SHP77 treated with DMSO at 0.1 percent for 48 hours (cell line): ENCODE results near the gene GALE.
A peak's percentile ranks its signal among the peaks of the same experiment; 100 is the strongest.
"Not testable (repeated sequence)": the region's sequence is repeated elsewhere in the genome, so short reads cannot be mapped to it uniquely, and the experiment has no call there.

Experiments
- DNase-seq: peaks from one replicate; lab custom pipeline; 2025; lab: John Stamatoyannopoulos, UW

Gene GALE

DNA sequence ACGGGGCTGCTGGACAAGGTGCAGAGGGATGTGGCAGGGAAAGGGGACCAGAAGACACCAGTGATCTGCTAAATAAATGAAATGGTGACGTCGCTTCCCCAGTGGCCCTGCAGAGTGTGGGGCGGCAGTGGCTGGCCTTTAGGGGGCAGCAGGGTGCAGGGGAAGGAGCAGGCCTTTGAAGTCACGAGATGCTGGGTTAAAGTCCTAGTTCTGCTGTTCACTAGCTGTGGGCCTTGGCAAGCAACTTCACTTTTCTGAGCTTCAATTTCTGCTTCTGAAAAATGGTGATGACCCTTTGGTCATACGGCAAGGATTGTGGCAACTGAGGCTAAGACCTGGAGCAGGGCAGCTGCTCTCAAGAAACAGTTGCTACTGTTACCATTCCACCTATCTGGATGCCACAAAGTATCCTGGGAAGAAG lies 9.2 kb upstream of the GALE start:
- DNase-seq, result peak; percentile 72

DNA sequence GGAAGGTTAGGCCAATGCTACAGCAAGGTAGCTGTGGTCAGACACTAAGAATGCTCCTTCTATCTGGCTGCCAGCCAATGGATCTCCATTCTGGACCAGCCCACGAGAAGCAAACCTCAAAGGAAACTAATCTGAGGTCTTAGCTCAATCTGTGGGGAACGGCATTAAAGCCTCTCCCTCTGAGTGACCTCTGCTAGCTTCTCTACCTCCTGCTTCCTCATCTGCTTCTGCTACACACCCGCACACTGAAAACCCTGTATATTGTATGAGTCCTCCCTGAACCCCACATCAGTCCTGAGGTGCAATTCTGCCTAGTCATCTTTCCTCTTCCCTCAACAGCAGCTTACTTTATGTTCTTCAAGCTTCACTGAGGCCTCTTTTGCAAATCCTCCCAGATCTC lies 6.9 kb upstream of the GALE start:
- DNase-seq, result no peak

DNA sequence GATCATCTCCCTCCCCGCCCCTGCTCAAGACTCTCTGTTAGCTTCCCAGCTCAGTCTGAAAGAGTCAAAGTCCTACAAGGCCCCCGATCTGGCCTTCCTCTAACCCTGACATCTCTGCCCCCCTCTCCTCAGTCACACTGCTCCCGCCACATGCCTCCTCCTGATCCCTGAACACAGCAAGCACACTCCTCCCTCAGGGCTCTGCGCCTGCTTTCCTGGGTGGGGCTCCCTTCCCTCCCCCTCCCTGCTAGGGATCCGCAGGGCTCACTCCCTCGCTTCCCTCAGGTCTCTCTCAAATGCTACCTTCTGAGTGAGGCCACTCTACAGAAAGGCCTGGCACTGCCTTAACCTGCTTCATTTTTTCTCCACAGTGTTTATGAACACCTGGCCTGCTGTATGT lies 5.7 kb upstream of the GALE start:
- DNase-seq, result no peak

DNA sequence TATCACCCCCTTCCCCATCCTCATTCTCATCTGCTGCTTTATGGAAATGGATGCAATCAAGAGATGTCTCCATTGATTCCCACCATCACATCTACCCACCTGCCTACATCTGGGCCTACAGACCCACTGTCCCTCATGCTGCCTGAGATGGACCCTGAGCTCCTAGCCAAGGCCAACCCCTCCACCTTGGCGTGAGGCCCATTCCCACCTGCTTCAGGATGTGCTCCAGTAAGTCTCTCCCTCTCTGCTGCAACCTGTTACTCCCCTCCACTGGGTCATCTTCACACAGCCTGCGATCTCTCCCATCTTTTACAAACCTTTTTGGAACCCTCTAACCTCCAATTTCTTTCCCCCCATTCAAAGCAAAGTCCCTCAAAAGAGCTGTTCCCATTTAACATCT lies 4.5 kb upstream of the GALE start:
- DNase-seq, result no peak

DNA sequence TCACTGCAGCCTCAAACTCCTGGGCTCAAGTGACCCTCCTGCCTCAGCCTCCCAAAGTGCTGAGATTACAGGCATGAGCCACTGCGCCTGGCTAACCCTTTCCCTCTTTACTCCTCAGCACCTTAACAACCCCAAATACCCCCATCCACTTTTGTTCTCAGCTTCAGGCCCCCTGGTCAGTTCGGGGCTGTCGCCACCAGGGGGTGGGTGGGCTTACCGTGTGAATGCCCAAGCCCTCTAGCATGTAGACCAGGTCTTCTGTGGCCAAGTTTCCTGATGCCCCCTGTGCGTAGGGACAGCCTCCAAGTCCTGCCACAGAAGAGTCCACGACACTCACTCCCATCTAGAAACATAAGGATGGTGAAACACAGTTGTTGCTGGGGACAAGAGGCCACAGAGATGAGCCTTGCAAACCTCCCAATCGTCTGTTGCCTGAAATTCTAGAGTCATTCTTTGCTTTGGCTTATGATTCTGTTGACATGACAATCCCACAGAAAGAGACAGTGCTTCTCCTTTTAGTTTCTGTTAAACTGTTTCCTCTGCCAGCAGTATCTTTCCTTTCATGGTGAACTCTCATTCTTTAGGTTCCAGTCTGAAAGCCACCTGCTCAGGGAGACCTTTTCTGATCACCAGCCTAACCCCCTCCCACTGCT lies 3.8 kb upstream of the GALE start:
- no peak for DNase-seq

DNA sequence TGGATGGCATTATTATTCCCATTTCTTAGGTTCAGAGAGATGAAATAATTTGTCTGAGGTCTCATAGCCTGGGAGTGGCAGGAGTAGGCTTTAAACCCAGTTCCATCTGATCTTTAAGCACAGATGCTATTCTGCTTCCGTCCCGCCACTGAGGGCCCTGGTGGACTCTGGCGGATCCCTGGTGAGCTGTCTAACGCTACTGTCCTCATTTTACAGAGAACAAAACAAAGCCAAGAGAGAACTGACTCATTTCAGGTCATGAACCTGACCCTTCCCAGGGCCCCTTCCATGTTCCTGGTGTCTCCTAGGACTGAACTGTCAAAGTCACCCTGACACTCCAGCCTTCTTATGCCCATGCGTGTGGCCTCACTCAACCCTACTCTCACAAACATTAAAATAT lies 3.1 kb upstream of the GALE start:
- DNase-seq, result no peak

DNA sequence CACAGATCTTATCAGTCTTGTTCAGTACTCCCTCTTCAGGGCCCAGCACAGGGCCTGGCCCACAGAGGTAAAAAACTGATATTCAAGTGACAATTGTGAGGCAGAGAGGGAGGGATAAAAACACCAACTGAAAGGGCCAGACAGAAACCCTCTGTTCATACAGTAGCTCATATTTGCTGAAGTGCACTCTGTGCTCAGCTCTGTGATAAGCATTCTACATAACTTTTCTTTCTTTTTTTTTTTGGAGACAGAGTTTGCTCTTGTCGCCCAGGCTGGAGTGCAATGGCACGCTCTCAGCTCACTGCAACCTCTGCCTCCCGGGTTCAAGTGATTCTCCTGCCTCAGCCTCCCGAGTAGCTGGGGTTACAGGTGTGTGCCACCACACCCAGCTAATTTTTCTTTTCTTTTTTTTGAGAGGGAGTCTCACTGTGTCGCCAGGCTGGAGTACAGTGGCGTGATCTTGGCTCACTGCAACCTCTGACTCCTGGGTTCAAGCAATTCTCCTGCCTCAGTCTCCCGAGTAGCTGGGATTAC lies 2.3 kb upstream of the GALE start:
- DNase-seq, result not testable (repeated sequence)

DNA sequence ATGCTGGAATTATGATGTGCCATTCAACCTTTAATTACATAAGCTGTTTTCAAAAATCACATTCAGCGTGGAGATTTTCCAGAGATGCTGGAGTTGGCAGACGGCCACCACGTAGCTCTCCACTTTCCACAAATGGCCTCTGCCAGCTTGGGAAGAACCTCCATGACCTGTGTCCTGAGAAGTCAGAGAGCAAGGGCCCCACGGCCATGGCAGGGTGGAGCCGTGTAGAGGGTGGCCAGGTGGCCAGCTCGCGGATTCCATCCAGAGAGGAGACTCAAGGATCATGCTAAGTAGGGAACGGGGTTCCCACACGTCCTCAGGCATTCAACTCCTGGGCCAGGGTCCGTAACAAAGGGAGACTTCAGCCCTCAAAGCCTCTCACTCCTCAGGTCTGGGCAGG lies 1.3 kb upstream of the GALE start:
- no peak for DNase-seq

DNA sequence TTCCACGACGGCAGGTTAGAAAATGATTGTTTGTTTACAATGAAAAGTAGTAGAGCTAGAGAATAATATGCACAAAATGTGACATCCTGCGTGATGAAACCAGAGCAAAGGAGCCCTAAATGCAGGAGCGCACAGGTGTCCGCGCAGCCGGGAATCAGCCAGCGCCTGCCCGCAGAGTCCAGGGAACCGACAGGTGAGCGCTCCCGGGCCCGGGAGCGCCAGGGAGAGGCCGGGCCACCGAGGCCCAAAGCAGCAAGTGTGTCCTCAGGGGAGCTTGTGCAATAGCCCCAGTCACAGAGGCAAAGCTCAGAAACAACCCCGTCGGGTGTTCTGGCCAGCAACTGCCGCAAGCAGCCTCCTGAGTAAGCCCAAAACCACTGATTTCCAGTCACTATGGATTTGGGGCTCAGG lies 789 bp upstream of the GALE start:
- DNase-seq, result no peak

DNA sequence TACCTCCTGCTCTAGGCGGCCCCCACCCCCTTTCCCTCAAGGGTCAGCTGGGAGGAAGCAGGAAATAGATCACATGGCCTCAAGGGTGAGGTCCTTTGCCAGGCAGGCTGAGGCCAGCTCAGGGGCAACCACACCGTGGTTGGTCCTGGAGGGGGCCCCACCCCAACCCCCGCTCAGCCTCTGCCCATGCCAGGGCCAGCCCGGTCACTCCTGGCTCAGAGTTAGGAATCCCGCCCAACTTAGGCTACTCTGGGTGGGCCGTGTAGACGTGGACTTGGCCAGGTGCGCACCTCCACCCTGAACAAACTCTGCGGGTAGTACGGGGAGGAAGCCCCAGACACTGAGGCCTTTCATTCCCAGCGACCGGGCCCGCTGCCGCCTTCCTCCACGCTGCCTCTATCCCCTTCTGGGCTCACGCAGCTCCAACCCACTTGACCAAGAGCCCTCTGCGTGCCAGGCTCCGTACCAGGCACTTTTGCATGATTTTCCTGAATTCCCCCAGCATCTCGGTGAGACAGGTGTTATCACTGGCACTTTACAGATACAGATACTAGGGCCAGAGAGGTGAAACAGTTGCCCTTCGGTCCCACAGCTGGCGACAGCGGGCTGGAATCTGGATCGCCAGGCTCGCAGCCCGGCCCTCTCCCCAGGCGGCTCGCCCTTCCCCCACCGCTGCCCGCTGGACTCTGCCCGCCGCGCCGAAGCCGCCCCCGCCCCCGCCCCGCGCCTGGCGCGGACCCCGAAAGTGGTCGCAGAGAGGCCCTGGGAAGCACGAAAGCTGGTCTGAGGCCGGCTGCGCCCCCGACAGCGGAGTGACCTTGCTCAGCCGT lies 769 bp downstream of the GALE start:
- DNase-seq, result no peak

DNA sequence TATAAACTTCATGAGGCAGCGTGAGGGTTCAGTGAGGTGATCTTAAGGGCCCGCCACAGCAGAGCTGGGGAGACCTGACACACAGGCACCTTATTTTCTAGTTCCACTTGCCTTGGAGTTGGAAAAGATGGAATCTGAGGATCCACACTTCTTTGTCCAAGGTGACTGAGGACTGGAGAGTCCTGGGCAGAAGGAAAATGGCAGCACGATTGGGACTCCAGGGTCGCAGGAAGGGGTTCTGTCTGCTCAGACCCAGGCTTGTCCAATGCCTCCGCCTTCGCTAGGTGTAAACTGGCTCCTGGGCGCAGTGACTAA lies 1.3 kb downstream of the GALE start:
- DNase-seq, result no peak

DNA sequence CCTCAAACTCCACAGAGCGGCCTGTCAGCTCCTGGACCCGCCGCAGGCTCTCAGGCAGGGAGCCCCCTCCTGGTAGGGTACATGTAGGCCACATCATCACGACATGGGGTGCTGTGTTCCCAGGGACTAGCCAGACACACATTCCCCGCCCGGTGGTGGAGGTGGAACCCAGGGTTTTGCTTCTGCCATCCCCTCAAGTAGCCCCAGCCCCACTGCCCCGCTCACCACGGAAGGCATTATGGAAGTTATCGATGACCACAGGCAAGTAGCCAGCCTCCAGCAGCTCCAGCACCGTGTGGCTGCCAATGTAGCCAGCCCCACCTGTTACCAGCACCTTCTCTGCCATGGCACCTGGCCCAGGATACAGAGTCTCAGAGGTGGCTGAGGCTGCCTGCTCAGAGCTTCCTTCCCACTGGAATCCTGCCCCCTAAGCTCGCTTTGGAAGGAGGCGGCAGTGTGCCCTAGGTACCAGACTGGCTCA lies 1.9 kb downstream of the GALE start:
- DNase-seq, result no peak

DNA sequence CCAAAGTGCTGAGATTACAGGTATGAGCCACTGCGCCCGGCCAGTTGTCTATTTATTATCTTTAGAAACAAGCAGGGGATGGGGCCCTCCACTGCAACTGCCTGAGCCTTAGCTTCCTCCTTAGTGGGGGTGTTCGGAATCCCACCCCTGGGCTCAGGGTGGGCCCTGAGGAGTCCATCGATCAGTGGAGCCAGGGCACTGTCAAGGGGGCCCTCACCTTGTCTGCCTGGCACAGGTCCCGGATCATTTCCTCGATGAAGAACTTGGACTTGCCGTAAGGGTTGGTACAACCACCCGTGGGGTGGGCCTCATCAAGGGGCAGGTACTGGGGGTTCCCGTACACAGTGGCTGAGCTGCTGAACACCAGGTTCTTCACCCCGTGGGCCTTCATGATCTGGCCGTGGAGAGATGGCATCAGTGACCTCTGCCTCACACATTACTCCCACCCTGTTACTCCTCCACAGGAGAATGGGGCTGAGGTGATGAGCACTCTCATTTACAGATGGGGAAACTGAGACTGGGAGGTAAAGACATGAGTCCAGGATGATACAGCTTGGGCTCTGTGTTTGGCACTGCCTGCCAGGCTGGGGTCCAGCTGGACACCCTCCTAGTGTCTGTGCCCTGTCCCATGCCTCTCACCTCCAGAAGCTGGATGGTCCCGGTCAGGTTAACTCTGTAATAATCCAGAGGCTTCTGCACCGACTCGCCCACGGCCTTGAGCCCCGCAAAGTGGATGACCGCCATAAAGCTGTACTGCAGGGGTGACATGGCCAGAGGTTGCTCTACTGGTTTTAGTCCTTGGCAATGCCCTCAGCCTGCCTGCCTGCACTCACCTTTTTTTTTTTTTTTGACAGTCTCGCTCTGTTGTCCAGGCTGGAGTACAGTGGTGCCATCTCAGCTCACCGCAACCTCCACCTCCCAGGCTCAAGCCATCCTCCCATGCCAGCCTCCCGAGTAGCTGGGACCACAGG lies 2.8 kb downstream of the GALE start:
- no peak for DNase-seq

DNA sequence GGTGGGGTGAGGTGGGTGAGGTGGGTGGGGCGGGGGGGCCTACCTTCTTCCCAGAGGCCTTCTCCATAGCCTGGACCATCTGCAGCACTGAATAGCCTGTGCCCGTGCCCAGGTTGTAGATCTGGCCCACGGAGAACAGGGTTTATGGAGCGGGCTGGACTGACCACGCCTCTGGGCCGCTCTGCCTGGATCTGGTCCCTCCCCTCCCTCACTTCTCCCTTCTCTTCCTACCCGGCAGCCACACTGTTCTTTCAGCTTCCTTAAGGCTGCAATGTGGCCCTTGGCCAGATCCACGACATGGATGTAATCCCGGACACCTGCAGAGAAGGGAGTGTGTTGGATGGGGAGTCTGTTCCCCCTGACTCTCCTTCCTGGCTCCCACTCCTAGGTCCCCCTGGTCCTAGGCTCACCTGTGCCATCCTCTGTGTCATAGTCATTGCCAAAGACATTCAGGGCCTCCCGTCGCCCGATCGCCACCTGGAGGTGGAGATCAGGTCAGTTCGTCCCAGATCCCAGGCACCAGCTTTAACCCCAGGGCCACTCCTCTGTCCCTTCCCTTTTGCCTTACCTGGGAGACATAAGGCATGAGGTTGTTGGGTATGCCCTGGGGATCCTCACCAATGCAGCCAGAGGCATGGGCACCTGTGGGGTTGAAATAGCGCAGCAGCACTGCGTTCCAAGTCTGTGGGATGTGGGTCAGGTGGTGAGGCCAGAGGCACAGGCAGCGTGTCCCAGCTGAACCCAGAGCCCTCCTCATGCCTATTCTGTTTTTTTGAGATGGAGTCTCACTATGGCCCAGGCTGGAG lies 3.9 kb downstream of the GALE start:
- no peak for DNase-seq

DNA sequence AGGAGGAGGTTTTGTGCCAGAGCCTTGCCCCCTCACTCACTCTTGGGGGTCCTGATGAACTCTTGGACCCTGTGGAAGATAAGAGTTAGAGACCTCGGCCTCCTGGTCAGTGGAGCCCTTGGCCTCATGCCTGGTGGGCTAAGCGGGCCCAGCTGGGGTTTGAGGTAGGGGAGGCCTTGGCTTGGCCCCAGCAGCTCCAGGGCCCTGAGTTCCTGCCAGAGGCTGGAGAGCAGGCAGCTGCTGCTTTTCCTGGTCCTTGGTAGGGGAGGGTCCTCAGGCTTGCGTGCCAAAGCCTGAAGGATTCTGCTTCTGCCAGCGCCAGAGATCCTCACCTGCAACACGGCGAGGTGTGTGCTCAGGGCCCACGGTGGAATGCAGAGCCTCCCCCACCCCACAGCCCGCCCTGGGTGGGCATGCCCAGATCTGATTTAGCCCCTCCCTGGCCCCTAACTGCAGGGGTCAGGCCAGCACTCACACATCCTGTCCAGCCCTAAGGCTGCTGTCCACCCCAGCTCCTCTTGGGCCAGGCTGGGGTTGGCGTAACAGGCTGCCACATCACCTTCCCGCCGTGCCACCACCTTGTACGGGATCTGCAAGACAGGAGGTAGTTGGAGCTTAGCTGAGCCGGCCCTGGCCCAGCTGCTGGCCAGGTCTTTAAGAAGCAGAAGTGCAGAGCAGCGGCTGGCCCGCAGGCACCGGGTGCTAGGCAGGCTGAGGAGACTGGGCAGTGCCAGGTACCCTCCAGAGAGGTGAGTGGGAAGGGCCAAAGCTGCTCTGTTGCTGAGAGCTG lies 4.7 kb downstream of the GALE start:
- no peak for DNase-seq

DNA sequence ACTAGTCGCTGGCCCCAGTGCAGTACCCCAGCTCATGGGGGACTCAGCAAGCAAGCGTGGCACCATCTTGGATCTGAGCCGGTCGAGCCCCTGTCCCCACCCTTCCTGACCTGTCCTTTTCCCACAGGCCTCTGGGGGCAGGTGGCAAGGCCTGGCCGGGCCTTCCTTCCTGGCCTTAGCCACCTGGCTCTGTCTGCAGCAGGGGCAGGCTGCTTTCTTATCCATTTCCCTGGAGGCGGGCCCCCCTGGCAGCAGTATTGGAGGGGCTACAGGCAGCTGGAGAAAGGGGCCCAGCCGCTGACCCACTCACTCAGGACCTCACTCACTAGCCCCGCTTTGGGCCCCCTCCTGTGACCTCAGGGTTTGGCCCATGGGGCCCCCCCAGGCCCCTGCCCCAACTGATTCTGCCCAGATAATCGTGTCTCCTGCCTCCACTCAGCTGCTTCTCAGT lies 5.8 kb downstream of the GALE start:
- DNase-seq, result not testable (repeated sequence)

DNA sequence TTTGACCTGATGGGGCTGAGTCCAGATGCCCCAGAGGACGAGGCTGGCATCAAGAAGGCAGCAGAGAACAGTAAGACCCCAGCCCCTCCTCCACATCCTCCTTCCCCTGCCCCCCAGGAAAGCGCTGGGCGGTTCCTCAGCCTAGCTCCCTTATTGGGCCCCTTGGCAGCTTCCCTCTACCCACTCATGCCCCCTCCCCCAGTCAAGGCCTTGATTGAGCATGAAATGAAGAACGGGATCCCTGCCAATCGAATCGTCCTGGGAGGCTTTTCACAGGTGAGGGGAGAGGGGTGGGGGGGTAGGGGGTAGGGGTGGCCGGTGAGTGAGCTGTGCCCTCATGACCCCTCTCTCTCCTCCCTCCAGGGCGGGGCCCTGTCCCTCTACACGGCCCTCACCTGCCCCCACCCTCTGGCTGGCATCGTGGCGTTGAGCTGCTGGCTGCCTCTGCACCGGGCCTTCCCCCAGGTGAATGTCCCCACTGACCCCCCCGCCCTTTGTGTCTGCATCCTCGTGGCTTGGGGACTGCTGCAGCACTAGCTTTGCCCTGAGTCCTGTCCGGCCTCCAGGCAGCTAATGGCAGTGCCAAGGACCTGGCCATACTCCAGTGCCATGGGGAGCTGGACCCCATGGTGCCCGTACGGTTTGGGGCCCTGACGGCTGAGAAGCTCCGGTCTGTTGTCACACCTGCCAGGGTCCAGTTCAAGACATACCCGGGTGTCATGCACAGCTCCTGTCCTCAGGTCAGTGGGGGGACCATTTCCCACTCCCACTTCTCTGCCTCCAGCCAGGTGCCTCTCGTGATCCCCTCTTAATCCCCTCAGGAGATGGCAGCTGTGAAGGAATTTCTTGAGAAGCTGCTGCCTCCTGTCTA lies 6.5 kb downstream of the GALE start:
- no peak for DNase-seq

DNA sequence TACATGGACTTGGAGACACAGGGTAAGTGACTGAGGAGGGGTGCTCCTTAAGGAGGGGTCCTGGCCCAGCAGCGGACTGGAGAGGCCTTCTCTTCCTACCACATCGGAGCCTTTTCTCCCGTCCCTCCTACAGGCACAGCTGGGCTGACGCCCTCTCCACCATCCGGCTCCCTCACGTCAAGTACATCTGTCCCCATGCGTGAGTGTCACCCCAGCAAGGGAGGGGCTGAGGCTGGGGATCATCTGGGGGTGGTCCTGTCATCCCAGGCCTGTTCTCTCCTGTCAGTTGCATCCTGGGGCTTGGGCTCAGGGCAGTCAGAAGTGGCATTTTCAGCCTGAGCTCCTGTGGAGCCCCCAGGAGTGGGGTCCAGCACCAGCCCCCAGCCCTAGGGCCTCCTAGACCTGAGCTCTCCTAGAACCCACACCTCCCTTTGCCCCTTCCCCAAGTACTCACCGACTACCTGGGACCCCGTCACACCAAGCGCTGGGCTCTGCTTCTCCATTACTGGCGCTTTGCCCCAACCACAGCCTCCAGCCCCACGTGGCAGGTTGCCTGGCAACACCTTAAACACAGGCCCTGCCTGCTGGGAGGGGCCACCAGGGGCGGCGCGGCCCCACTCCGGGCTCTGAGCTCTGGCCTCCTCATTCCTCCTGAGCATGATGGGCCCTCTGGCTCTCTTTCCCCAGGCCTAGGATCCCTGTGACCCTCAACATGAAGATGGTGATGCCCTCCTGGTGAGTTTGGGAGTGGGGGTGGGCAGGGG lies 7.4 kb downstream of the GALE start:
- DNase-seq, result no peak
